Stimulated activated naive CD8-positive, alpha-beta T cell treated with anti-CD3 and anti-CD28 coated beads, Interleukin-15, Interleukin-2, amounts not matched to agents 100 U/mL and 50 U/mL, for 24 hours (primary cell): ENCODE results near the gene EHBP1.
"Not testable (repeated sequence)": the region's sequence is repeated elsewhere in the genome, so short reads cannot be mapped to it uniquely, and the experiment has no call there.

Experiments used
- ATAC-seq: fragments of 150-1000 bp; cut with Tn5 transposase; one replicate; pipeline ENCODE4 v1.10.0; 2021
- DNase-seq: peaks from one replicate; pipeline ENCODE4 v3.0.0; 2021

Gene EHBP1

DNA sequence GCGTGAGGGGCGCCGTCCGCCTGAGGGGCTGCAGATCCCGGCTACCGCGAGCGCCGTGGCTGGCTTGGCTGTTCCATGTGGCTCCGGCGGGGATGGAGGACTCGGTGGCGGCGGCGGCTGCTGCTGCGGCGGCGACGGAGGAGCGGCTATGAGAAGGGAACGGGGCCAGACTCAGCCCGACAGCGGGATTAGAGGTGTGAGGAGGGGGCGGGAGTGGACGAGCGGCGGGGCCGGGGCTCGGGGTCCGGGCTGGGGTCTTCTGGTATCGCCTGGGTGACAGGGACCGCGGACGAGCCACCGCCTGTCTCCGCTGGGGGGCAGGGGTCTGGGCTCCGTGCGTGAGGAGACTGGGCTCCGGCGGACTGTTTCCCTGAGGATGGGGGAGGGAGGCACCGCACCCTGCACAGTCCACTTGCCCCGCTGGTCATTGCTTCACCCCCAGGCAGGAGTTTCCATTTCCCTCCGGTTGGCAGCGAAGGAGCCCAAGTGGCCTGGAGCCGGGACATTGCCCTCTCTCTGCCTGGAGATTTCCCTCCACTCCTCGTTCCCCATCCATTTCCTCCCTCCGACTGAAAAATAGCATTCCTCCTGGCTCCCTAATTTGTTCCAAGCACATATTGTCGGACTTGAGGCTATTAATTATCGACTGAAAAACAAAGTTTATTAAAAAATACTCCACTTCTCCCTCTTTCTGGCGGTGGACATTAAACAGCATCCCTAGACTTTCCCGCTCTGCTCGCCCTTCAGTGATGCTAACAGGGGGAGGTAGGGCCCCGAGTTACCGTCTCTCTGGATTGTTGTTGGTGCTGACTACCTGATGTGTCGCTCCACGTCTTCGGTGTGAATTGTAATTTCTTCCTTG, 577 bp downstream of the EHBP1 start:
- ATAC-seq = no peak
- DNase-seq = peak; percentile 48

DNA sequence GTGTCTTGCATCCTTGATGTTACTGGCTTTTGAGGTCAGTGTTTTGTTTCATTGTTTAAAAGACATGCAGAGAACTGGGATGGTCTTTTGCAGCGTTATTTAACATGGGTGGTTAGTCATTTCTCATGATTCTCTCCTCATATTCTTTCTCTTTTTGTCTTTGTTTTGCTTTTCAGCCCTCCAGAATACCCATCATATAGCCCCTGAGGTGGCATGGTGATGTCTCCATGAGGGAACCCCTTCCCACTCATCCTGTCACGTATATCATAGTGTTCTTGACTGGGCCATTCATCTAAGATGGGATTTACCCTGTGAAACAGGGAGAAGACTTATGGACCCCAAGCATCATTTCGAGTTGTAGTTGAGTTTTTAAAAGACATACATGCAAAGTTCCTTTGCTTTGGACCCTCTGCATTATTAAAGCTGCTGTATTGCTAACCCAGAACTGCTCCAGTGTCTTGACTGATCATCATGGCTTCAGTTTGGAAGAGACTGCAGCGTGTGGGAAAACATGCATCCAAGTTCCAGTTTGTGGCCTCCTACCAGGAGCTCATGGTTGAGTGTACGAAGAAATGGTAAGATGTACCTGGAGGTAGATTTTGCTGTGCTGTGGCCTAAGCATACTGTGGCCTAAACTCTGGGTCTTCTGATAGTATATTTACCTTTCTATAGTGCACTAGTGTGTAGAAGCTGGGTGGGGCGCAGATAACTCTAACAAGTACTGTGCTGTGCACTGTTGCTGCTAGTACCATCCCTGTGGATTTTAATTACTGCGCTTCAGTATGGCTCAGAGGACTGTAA, 1.4 kb downstream of the EHBP1 start:
- no peak for ATAC-seq
- DNase-seq = no peak

DNA sequence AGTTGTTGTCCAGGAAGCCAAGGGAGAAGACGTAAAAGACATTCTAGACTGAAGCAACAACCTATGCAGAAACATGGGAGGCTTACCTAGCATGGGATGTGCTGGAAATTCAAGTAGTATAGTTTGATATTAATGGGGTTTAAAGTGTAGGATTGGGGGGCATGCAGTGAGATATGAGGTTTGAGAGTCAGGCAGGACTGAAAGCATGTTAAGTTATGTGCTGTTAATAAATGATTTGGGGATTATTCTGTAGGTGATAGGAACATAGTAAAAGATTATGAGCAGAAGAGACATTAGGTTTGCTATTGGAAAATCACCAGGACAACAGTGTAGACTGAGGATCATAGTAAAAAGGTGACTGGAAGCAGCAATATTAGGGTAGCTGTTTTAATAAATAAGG, 3.2 kb downstream of the EHBP1 start:
- no peak for DNase-seq
- no peak for ATAC-seq

DNA sequence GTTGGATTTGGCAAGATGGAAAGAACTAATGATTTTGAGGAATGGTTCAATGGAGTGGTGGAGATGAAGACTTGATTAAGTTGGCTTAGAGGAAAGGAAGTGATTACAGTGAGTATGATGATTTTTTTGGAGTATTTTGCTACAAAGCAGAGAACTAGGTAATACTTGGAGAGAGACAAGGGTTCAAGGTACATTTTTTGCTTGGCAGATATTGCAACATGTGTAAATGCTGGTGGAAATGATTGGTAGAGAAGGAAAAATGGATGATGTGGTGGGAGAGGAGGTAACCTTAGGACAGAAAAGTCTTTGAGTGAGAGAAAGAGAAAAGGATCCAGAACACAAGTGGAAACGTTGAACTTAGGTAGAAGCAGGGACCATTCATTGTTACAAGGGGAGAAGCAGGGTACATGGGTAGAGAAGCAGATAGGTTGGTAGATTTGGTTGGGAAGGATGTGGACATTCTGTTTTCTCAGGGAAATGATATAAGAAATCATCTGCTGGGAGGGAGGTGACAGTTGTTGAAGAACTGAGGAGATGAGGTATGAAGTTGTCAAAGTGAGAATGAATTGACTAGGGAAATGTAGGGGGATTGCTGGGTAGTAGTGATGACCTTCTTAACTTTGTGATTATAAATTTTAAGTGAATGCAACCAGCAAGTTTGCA, 6.5 kb downstream of the EHBP1 start:
- ATAC-seq = no peak
- DNase-seq = no peak

DNA sequence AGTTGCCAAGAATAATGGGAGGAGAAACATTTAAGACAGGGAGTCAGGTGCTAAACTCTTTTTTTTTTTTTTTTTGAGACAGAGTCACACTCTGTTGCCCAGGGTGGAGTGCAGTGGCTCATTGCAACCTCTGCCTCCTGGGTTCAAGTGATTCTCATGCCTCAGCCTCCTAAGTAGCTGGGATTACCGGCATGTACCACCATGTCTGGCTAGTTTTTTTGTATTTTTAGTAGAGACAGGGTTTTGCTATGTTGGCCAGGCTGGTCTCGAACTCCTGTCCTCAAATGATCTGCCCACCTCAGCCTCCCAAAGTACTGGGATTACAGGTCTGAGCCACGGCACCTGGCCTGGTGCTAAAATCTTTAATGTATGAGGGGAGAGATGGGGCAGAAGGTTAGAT, 7.7 kb downstream of the EHBP1 start:
- not testable (repeated sequence) for DNase-seq, ATAC-seq

DNA sequence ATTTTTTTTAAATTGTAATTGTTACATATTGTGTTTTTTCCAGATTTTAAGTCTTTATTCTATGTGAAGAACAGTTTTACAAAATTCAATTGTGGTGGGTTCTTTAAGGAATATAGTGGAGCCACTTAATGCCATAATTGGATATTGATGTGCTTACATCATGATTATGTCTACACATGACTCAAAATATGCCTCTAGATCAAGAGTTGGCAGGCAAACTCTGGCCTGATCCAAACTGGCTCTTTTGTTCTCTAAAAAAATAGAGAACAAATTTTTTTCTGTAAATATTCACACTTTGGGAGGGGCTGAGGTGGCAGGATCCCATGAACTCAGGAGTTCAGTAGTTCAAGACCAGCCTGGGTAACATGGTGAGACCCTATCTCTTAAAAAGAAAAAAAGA, 8.3 kb downstream of the EHBP1 start:
- ATAC-seq (no peak), DNase-seq (no peak)

DNA sequence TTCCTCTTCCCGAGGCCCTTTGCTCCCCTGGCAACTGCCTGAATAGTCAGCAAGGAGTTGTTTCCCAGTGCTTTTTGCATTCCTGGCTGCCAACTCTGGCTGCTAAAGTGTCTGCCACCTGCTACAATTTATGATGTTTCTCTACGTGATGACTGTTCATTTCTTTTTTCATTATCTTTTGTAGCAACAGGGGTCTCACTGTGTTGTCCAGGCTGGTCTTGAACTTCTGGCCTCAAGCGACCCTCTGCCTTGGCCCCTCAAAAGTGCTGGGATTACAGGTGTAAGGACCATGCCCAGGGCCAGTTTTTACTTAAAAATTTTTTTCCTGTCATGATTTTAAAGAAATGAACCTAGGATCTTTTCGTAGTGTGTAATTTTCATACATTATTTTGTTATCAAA, 11.3 kb downstream of the EHBP1 start:
- ATAC-seq = no peak
- no peak for DNase-seq

DNA sequence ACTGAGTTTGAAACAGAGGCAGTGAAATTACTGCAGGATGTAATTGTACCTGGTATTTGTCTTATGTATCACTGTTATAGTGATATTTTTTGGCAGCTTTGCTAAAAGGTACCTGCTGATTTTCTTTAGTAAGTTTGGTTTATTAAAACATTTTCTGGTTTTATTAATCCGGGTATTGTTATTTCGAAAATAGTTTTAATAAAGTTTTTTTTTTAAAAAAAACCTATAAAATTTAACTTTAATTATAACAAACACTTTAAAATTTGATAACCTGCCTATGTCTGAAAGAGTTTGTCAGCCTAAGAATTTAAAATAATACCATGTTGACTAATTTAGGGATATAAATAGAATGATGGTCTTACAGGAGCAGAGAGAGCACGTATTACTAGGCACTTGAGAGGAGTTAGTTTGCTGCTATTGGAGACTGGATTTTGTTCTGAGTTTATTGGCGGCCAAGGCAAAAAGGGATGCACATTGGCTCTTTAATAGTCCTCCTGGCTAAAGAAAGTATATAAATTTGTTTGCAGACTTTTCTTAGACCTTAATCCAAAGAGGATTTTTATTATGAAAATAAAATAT, 12.1 kb downstream of the EHBP1 start:
- ATAC-seq (no peak), DNase-seq (no peak)

DNA sequence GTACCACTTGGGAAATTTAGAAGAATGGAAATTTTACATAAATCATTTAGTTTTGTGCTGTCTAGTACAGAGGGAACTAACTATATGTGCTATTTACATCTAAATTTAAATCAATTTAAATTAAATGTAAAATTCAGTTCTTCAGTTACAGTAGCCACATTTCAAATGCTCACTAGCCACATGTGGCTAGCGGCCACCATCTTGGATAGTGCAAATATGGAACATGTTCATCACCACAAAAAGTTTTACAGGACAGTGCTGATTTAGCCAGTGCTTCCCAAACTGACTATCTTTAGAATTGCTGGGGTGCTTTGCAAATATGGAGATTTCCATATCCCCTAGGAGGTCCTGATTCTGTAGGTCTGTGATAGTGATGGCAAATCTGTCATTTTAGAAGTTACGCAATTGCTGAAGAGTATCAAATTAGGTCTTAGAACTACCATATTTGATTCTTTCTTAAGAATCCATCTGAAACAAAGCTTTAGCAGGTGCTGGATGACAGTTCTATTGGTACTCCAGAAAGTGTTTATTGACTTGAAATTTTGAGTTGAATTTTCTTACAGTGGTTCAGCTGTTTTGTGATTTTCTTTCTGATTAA, 12.8 kb downstream of the EHBP1 start:
- no peak for ATAC-seq
- DNase-seq = no peak

DNA sequence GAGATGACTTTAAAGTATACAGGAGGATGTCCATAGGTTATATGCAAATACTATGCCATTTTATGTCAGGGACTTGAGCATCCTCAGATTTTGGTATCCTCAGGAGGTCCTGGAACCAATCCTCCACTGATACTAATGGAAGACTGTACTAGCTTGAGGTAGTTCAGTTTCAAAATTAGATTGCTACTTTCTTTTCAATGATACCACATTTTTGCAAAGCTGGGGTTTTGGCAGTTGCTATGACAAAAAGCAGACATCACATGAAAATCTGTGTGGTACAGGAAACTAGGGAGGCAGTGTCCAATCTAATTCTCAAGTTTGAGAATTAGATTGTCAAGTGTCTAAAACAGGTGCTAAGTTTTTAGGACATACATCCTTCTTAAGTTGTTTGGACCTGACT, 14.2 kb downstream of the EHBP1 start:
- no peak for ATAC-seq
- DNase-seq = no peak

DNA sequence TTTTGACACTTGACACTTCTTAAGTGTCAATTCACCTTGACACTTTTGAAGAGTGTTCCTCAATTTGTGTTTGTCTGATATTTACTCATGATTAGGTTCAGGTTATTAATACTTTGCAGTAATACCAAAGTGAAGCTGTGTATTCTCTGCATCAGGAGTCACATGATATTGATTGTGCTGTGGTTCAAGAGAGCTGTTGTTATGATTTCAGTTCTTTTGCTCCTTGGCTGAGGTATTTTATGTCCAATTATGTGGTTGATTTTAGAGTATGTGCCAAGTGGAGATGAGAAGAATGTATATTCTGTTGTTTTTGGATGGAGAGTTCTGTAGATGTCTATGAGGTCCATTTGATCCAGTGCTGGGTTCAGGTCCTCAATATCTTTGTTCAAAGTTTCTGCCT, 17.2 kb downstream of the EHBP1 start:
- DNase-seq (no peak), ATAC-seq (no peak)

DNA sequence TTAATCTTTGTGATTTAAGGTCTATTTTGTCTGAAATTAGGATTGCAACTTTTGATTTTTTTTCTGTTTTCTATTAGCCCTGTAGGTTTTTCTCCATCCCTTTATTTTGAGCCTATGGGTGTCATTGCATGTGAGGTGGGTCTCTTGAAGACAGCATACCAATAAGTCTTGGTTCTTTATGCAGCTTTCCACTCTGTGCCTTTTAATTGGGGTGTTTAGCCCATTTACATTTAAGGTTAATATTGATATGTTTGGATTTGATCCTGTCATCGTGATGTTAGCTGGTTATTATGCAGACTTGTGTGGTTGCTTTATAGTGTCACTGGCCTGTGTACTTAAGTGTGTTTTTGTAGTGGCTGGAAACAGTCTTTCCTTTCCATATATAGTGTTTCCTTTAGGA, 17.7 kb downstream of the EHBP1 start:
- no peak for DNase-seq
- ATAC-seq = no peak

DNA sequence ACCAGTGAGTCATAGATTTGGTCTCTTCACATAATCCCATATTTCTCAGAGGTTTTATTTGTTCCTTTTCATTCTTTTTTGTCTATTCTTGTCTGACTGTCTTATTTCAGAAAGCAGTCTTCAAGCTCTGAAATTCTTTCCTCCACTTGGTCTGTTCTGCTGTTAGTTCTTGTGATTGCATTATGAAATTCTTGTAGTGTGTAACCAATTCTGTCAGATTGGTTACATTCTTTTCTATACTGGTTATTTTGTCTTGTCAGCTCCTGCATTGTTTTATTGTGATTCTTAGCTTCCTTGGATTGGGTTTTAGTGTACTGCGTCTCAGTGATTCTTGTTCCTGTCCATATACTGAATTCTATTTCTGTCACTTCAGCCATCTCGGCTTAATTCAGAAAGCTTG, 18.6 kb downstream of the EHBP1 start:
- DNase-seq (no peak), ATAC-seq (no peak)

DNA sequence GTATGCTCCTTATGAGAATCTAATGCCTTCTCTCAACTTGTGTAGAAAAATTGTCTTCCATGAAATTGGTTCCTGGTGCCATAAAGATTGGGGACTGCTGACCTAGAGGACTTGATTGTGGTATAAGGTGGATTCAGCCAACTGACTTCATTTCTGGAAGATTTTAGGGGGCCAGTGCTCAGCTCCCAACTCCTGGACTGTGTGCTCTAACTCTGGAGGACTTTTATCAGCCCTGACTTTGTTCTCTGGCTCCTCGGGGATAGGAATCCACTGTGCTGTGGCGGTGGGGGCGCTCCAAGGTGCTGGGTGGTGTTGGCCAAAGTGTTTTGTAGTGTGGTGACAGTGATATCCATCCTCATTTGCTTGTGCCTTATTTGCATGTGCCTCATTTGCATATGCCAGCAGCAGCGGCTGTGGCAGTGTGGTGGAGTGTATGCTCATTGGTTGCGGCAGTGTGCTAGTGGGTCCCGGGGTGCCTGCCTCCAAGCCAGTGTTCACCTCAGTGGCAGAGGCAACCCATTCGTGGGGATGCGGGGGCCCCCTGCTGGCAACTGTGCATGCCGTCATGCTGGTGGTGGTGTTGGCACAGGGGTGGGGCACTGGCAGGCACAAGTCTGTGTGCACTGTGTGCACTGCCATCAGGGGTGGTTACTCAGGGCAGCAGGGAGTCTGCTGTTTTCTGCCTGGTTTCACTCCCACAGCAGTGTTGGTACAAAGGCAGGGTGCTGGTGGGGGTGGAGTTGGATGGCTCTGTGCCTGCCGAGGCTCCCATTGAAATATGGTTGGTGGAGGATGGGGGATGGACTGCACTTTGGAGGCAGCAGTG, 19.6 kb downstream of the EHBP1 start:
- DNase-seq = peak; percentile 15
- peak; percentile 40 for ATAC-seq

DNA sequence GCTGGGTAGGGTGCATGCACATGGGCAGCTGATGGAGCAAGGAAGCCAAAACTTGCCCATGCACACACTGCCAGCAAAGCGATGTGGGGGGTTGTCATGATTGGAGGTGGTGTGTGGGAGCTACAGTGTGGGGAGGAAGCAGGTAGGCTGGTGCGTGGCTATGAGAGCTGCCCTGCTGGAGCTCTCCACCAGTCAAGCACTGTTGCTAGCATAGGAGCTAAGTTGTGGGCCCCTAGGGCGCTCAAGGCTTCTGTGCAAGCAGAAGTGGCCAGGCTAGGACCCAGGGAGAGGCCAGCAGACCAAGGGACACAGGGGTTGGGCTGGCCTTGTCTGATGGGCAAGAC, 20.2 kb downstream of the EHBP1 start:
- DNase-seq (no peak), ATAC-seq (peak; percentile 19)

DNA sequence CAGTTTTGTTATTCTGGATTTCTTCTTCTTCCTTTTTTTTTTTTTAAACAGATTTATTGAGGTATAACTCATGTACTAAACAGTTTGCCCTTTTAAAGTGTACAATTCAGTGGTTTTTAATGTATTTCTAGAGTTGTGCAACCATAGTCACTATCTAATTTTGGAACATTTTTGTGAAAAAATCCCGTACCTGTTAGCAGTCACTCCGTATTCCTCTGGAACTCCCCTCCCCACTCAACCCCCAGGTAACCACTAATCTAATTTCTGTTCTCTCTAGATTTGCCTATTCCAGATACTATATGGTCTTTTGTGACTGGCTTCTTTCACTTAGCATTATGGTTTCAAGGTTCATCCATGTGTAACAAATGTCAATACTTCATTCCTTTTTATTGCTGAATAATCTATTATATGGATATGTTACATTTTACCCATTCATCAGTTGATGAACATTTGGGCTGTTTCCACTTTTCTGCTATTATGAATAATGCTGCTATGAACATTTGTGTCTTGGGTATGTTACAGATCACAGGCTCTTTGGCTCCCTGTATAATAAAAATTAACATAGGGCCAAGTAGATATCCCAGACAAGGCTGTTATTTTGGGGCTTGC, 21.9 kb downstream of the EHBP1 start:
- DNase-seq (no peak), ATAC-seq (no peak)

DNA sequence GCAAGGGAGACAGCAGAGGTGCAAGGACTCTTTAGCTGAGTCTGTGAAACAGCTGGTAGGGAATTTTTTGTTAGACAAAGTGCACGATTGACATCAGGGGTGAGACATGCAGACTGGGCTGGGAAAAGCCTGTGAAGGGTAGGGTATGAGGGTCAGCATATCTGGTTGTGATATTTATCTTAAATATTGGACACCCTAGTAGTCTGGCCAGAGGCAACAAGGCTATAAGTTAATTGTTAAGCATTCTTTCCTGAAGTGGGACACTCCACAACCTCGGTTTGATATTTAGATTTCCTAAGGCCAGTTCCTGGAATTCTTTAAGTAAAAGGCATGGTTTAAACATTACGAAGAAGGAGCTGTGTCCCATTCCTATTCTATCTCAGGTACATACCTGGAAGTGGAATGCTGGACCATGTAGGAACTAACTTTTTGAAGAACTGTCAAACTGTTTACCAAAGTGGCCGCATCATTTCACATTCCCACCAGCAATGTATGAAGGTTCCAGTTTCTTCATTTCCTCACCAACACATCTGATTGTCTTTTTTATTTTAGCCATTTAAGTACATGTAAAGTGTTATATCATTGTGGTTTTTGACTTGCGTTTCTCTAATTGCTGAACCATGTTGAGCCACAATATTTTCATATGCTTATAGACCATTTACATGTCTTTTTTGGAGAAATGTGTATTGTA, 22.5 kb downstream of the EHBP1 start:
- ATAC-seq (no peak), DNase-seq (no peak)

DNA sequence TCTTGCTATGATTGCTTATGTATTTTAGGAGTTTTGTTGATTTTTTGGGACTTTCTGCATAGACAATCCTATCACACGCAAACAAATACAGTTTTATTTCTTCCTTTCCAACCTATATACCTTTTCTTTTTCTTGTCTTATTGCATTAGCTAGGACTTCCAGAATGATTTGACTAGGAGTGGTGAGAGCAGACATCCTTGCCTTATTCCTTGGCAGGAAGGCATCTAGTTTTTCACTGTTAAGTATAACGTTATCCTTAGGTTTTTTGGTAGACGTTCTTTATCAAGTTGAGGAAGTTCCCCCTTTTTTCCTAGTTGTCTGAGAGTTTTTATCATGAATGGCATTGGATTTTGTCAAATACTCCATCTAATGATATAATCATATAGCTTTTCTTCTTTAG, 25.8 kb downstream of the EHBP1 start:
- ATAC-seq = no peak
- no peak for DNase-seq

DNA sequence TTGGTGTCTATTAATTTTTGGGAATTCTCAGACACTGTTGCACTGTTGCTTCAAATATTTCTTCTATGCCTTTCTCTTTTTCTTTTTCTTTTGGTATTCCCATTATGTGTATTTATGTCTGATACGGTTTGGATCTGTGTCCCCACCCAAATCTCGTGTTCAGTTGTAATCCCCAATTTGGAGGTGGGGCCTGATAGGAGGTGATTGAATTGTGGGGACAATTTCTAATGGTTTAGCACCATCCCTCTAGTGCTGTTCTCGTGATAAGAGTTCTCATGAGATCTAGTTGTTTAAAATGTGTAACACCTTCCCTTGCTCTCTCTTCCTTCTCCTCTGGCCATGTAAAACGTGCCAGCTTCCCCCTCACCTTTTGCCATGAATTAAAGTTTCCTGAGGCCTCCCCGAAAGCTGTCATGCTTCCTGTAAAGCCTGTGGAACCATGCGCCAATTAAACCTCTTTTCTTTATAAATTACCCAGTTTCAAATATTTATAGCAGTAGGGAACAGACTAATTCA, 26.8 kb downstream of the EHBP1 start:
- ATAC-seq = no peak

DNA sequence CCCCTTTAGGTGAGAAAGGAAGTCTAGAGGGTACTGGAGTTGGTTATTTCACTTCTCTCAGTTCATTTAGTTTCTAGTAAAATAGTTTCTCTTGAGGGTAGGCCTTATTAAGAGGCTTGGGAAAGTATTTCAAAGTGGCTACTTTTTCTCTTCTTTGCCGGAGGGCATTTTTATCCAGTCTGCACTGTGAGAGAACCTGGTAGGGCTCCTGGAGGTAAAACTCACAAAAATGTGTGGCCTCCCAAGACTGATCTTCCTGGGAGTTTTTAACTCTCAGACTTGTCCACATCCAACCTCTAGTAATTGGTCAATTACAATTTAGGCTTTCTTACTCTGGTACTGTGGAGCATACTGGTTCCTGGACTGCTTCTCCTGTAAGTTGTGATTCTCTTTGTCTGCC, 28.0 kb downstream of the EHBP1 start:
- DNase-seq (no peak), ATAC-seq (no peak)

More for the DNA sequence above, 26.8 kb downstream of the EHBP1 start:
- DNase-seq = no peak
